ENCODE measurements around the gene PCSK5. TPM values are rescaled to one million over a fixed set of nuclear protein-coding genes. Genes with fewer than 3 reads are reported as not detected.
A peak's percentile ranks its signal among the peaks of the same experiment; 100 is the strongest.
"Not testable (repeated sequence)": the region's sequence is repeated elsewhere in the genome, so short reads cannot be mapped to it uniquely, and the experiment has no call there.

Gene PCSK5
- polyA plus RNA-seq, 1 donor = 11.3 TPM

- no peak for DNase-seq
Observed at GRCh38 chr9:76267284-76267652, 376.8 kb downstream of the PCSK5 start.

- DNase-seq = no peak
Observed at GRCh38 chr9:76269789-76270188, 379.3 kb downstream of the PCSK5 start.

- no peak for DNase-seq
Observed at GRCh38 chr9:76271755-76272154, 381.3 kb downstream of the PCSK5 start.

GRCh38 chr9:76289042-76289441 is 398.6 kb downstream of the PCSK5 start:
- no peak for DNase-seq

- DNase-seq = no peak
Observed at GRCh38 chr9:76289703-76290102, 399.2 kb downstream of the PCSK5 start.

- DNase-seq = no peak
Observed at GRCh38 chr9:76290555-76290954, 400.1 kb downstream of the PCSK5 start.

GRCh38 chr9:76292246-76292645 is 401.8 kb downstream of the PCSK5 start:
- DNase-seq = no peak

- no peak for DNase-seq
Observed at GRCh38 chr9:76292658-76293057, 402.2 kb downstream of the PCSK5 start.

- DNase-seq = no peak
Observed at GRCh38 chr9:76294301-76294700, 403.8 kb downstream of the PCSK5 start.

- DNase-seq = no peak
Observed at GRCh38 chr9:76296561-76297310, 406.3 kb downstream of the PCSK5 start.

- peak; percentile 72 for DNase-seq
Observed at GRCh38 chr9:76297721-76298239, 407.3 kb downstream of the PCSK5 start.

- no peak for DNase-seq
Observed at GRCh38 chr9:76298521-76299144, 408.2 kb downstream of the PCSK5 start.

GRCh38 chr9:76302543-76302942 is 412.1 kb downstream of the PCSK5 start:
- DNase-seq = no peak

GRCh38 chr9:76302947-76303550 is 412.6 kb downstream of the PCSK5 start:
- peak; percentile 29 for DNase-seq

GRCh38 chr9:76307047-76307446 is 416.6 kb downstream of the PCSK5 start:
- not testable (repeated sequence) for DNase-seq

GRCh38 chr9:76310577-76310976 is 420.1 kb downstream of the PCSK5 start:
- DNase-seq = no peak

GRCh38 chr9:76310991-76311390 is 420.5 kb downstream of the PCSK5 start:
- no peak for DNase-seq

- DNase-seq = no peak
Observed at GRCh38 chr9:76311537-76311936, 421.1 kb downstream of the PCSK5 start.

- no peak for DNase-seq
Observed at GRCh38 chr9:76313771-76314170, 423.3 kb downstream of the PCSK5 start.

- no peak for DNase-seq
Observed at GRCh38 chr9:76314321-76314720, 423.8 kb downstream of the PCSK5 start.

- DNase-seq = no peak
Observed at GRCh38 chr9:76316069-76316468, 425.6 kb downstream of the PCSK5 start.

GRCh38 chr9:76319466-76319865 is 429.0 kb downstream of the PCSK5 start:
- DNase-seq = not testable (repeated sequence)

GRCh38 chr9:76321195-76321828 is 430.8 kb downstream of the PCSK5 start:
- DNase-seq = no peak
